H1 (cell line): Measurements from ENCODE around the gene TPSB2. TPM values are rescaled to one million over a fixed set of nuclear protein-coding genes. Genes with fewer than 3 reads are reported as not detected.

Experiments used
- CTCF ChIA-PET: fragments of 300-600 bp; sonication (Branson Sonifier 250); formaldehyde crosslinking; loops from one replicate; lab custom pipeline; 2021; ENCODE audit not compliant: partially characterized antibody; lab: Charles Lee
- POLR2A ChIA-PET: fragments of 300-600 bp; sonication (Branson Sonifier 250); formaldehyde crosslinking; loops from one replicate; lab custom pipeline; 2021; ENCODE audit warnings: inconsistent platforms; ENCODE audit not compliant: partially characterized antibody; lab: Charles Lee
- DNase-seq, 2 experiments: peaks; one replicate each; pipeline versions ENCODE4 v3.0.0 to v3.0.0-alpha.2; 2010 to 2022; ENCODE audit warnings: low spot score in 2 of 2, low read depth in 1 of 2, mixed read lengths in 1 of 2
- FAIRE-seq: peaks from 2 replicates; lab custom pipeline; 2011; peaks lifted over from hg19 to GRCh38; lab: Jason Lieb, UNC
- H2AFZ ChIP-seq: 2 replicates; pipeline ENCODE4 v1.8.1; 2012; ENCODE audit warnings: low read length, inconsistent platforms
- H2AK5ac ChIP-seq: 2 replicates; pipeline ENCODE4 v1.6.1; 2013; ENCODE audit warnings: low read depth, low read length
- H2BK120ac ChIP-seq: replicated peaks from 2 replicates; pipeline ENCODE3; 2013; ENCODE audit warnings: low read depth, low read length, inconsistent platforms
- H2BK12ac ChIP-seq: 2 replicates; pipeline ENCODE4 v1.6.1; 2013; ENCODE audit warnings: low read depth, low read length
- H2BK15ac ChIP-seq: 2 replicates; pipeline ENCODE4 v1.6.1; 2013; ENCODE audit warnings: low read length
- H2BK20ac ChIP-seq: 2 replicates; pipeline ENCODE4 v1.6.1; 2013; ENCODE audit warnings: low read length
- H2BK5ac ChIP-seq: 2 replicates; pipeline ENCODE4 v1.6.1; 2013; ENCODE audit warnings: low read depth, low read length
- H3K14ac ChIP-seq: 2 replicates; pipeline ENCODE4 v1.6.1; 2013; ENCODE audit warnings: inconsistent platforms; ENCODE audit not compliant: insufficient read length
- H3K18ac ChIP-seq: 2 replicates; pipeline ENCODE4 v1.6.1; 2013; ENCODE audit warnings: low read length; ENCODE audit errors: extremely low read depth
- H3K23ac ChIP-seq: 2 replicates; pipeline ENCODE4 v1.6.1; 2013; ENCODE audit warnings: inconsistent platforms; ENCODE audit not compliant: insufficient read length
- H3K23me2 ChIP-seq: 2 replicates; pipeline ENCODE4 v1.6.1; 2013; ENCODE audit warnings: low read depth, low read length
- H3K27ac ChIP-seq: 2 replicates; pipeline ENCODE4 v1.6.1; 2011; ENCODE audit warnings: low read depth, low read length, inconsistent platforms
- H3K27me3 ChIP-seq, 4 experiments: replicated peaks in 1 of 4; 1 replicate in 1 of 4; 2 replicates in 3 of 4; pipeline versions ENCODE4 v1.6.1 to v1.8.1; 2011 to 2013; ENCODE audit warnings: low read length in 3 of 4, mild to moderate bottlenecking in 3 of 4, inconsistent platforms in 2 of 4, mixed read lengths in 2 of 4, moderate library complexity in 1 of 4; ENCODE audit not compliant: control insufficient read depth in 3 of 4, insufficient read depth in 3 of 4; ENCODE audit errors: extremely low read depth in 1 of 4
- H3K36me3 ChIP-seq, 4 experiments: 2 replicates each; pipeline versions ENCODE4 v1.6.1 to v1.8.1; 2011 to 2013; ENCODE audit warnings: mild to moderate bottlenecking in 4 of 4, low read length in 3 of 4, moderate library complexity in 2 of 4, control low read depth in 1 of 4, inconsistent platforms in 1 of 4; ENCODE audit not compliant: insufficient read depth in 4 of 4, control insufficient read depth in 2 of 4
- H3K4ac ChIP-seq: replicated peaks from 2 replicates; pipeline ENCODE3; 2013; ENCODE audit warnings: low read length, low read depth, mixed read lengths, inconsistent platforms; ENCODE audit not compliant: insufficient read length
- H3K4me1 ChIP-seq, 4 experiments: replicated peaks in 1 of 4; 1 replicate in 1 of 4; 2 replicates in 3 of 4; pipeline versions ENCODE4 v1.6.1 to v1.8.1; 2011 to 2013; ENCODE audit warnings: low read length in 3 of 4, inconsistent platforms in 2 of 4, mixed read lengths in 1 of 4; ENCODE audit not compliant: insufficient read depth in 4 of 4, control insufficient read depth in 3 of 4
- H3K4me2 ChIP-seq, 2 experiments: 2 replicates each; pipeline versions ENCODE4 v1.6.1 to v1.8.1; 2011 to 2013; ENCODE audit warnings: low read depth in 2 of 2, low read length in 2 of 2, control low read depth in 1 of 2, inconsistent platforms in 1 of 2, mild to moderate bottlenecking in 1 of 2; ENCODE audit not compliant: insufficient read depth in 1 of 2
- H3K4me3 ChIP-seq, 4 experiments: fragments of 200-600, 300-600 bp in 1 of 4; sonication (generic), shearing (Covaris generic), sonication (Bioruptor Twin) in 1 of 4; 2 replicates each; pipeline versions ENCODE4 v1.5.1 to v1.8.1; 2011 to 2016; ENCODE audit warnings: low read length in 4 of 4, low read depth in 3 of 4, control low read depth in 2 of 4, inconsistent platforms in 2 of 4, mild to moderate bottlenecking in 2 of 4, mixed read lengths in 1 of 4, moderate library complexity in 1 of 4; ENCODE audit not compliant: insufficient read depth in 2 of 4; ENCODE audit errors: extremely low read depth in 1 of 4
- H3K56ac ChIP-seq: replicated peaks from 2 replicates; pipeline ENCODE3; 2013; ENCODE audit warnings: low read depth, mild to moderate bottlenecking, mixed read lengths, low read length, inconsistent platforms; ENCODE audit not compliant: insufficient read length
- H3K79me1 ChIP-seq: 2 replicates; pipeline ENCODE4 v1.6.1; 2013; ENCODE audit warnings: low read depth, low read length, control low read depth
- H3K79me2 ChIP-seq, 2 experiments: 2 replicates each; pipeline versions ENCODE4 v1.6.1 to v1.8.1; 2012 to 2013; ENCODE audit warnings: low read length in 2 of 2, mild to moderate bottlenecking in 2 of 2, inconsistent platforms in 1 of 2; ENCODE audit not compliant: insufficient read depth in 2 of 2, control insufficient read depth in 1 of 2
- H3K9ac ChIP-seq, 4 experiments: replicated peaks in 1 of 4; 1 replicate in 1 of 4; 2 replicates in 3 of 4; pipeline versions ENCODE4 v1.6.1 to v1.8.1; 2011 to 2013; ENCODE audit warnings: low read depth in 3 of 4, low read length in 3 of 4, control low read depth in 2 of 4, mild to moderate bottlenecking in 2 of 4, moderate library complexity in 2 of 4, inconsistent platforms in 1 of 4; ENCODE audit errors: extremely low read depth in 1 of 4
- H3K9me3 ChIP-seq, 2 experiments: 2 replicates each; pipeline versions ENCODE4 v1.6.1 to v1.8.1; 2012 to 2013; ENCODE audit warnings: mild to moderate bottlenecking in 2 of 2, moderate library complexity in 2 of 2, control low read depth in 1 of 2, inconsistent platforms in 1 of 2, low read depth in 1 of 2, low read length in 1 of 2, mixed read lengths in 1 of 2; ENCODE audit not compliant: insufficient read depth in 2 of 2
- H4K20me1 ChIP-seq, 2 experiments: replicated peaks in 1 of 2; 2 replicates each; pipeline versions ENCODE3 to v1.8.1; 2011 to 2013; ENCODE audit warnings: inconsistent platforms in 2 of 2, low read length in 2 of 2, mild to moderate bottlenecking in 1 of 2; ENCODE audit not compliant: insufficient read depth in 2 of 2, control insufficient read depth in 1 of 2
- H4K5ac ChIP-seq: 2 replicates; pipeline ENCODE4 v1.6.1; 2013; ENCODE audit warnings: low read length, low read depth, mixed read lengths, inconsistent platforms; ENCODE audit not compliant: insufficient read length
- H4K8ac ChIP-seq: 2 replicates; pipeline ENCODE4 v1.8.0; 2013; ENCODE audit warnings: mild to moderate bottlenecking, moderate library complexity, low read length, inconsistent platforms; ENCODE audit not compliant: insufficient read depth; ENCODE audit errors: extremely low read depth
- H4K91ac ChIP-seq: replicated peaks from 2 replicates; pipeline ENCODE3; 2013; ENCODE audit warnings: low read length, mixed read lengths, inconsistent platforms; ENCODE audit not compliant: insufficient read length
- EGR1 ChIP-seq: IDR thresholded peaks from 2 replicates; pipeline ENCODE4 v1.6.1; 2011; ENCODE audit warnings: low read depth, low read length, borderline replicate concordance
- KDM4A ChIP-seq: IDR thresholded peaks from one replicate; pipeline ENCODE4 v1.7.1; 2012; ENCODE audit warnings: low read depth, mild to moderate bottlenecking, moderate library complexity, low read length, inconsistent platforms; ENCODE audit not compliant: severe bottlenecking
- POLR2A ChIP-seq, 2 experiments: IDR thresholded peaks; 1 replicate in 1 of 2; 2 replicates in 1 of 2; pipeline ENCODE4 v1.6.1; 2011; ENCODE audit warnings: low read depth in 2 of 2, low read length in 2 of 2, mild to moderate bottlenecking in 2 of 2; ENCODE audit errors: control extremely low read depth in 1 of 2
- RNF2 ChIP-seq: fragments of 200-900, 300-1000 bp; sonication (generic); IDR thresholded peaks from 2 replicates; pipeline ENCODE4 v1.7.1; 2016; ENCODE audit warnings: borderline replicate concordance, low read depth, mild to moderate bottlenecking, antibody characterized with exemption, low read length; ENCODE audit not compliant: poor library complexity, severe bottlenecking; ENCODE audit errors: missing control alignments
- SIX5 ChIP-seq: IDR thresholded peaks from 2 replicates; pipeline ENCODE4 v1.6.1; 2011; ENCODE audit warnings: mild to moderate bottlenecking, low read depth, low read length
- SP1 ChIP-seq: IDR thresholded peaks from 2 replicates; pipeline ENCODE4 v1.6.1; 2011; ENCODE audit warnings: low read depth, low read length
- WGBS, 2 experiments: shearing (Covaris generic) in 1 of 2; methylation state at CpG; one replicate each; pipeline versions ENCODE4 v1.1.6 to v1.1.7; 2013 to 2015; ENCODE audit warnings: low lambda C conversion rate in 2 of 2, mixed read lengths in 2 of 2, inconsistent platforms in 1 of 2, low coverage in 1 of 2, missing lambda C conversion rate in 1 of 2; ENCODE audit not compliant: insufficient replicate concordance in 2 of 2, insufficient coverage in 1 of 2, insufficient read length in 1 of 2; ENCODE audit errors: extremely low coverage in 1 of 2, missing lambda C conversion rate in 1 of 2; 5-methylcytosine and 5-hydroxymethylcytosine counted together
- polyA plus RNA-seq, 7 experiments: library from polyadenylated mRNA; depleted of rRNA in 3 of 7; stranded (reverse) in 5 of 7; unstranded in 2 of 7; fragments of >200 nt in 5 of 7; fragments of 200-250 nt in 2 of 7; gene quantifications; 1 replicate in 5 of 7; 2 replicates in 1 of 7; 4 replicates in 1 of 7; pipeline versions ENCODE4 v1.2.1 to v1.2.3, GENCODE V29; 2011 to 2013; ENCODE audit warnings: missing spikeins in 2 of 7, mixed read lengths in 2 of 7
- total RNA-seq: library from RNA; stranded (reverse); fragmentation: NEBNext Ultra II Directional; extraction: Animal tissue kit (Norgen Biotek cat#: 25700); gene quantifications from 2 replicates; pipeline ENCODE4 v1.2.1, GENCODE V29; 2021

TPSB2 gene
- total and polyA plus RNA-seq, 2 of the 8 experiments (the other 6 are each of a cell fraction or from before 2014, with no cell fraction given) = 0.08 TPM; not detected in 1

- no peak overlapping the region for H2BK5ac ChIP-seq
- no peak overlapping the region for H2BK20ac ChIP-seq
- H3K14ac ChIP-seq = no peak overlapping the region
- no peak overlapping the region for H4K8ac ChIP-seq
- CTCF ChIA-PET = interaction anchor here (0.9 to 1.8 kb wide), 4 partner anchors 9 to 102 kb away, joined by 4 to 10 read pairs (median 5); no protein-coding TSS in a partner anchor
- no peak overlapping the region for H4K91ac ChIP-seq
- FAIRE-seq (no peak), DNase-seq (no peak)
- no peak overlapping the region for H3K4ac ChIP-seq
- no peak overlapping the region for H3K23ac ChIP-seq
- H3K27me3 ChIP-seq = no peaks in the 10 kb centered on the region
- no peak overlapping the region for H3K56ac ChIP-seq
- no peaks in the 10 kb centered on the region; the same call in 1 of the 2 replicates for H3K79me1 ChIP-seq
- peaks cover 0 to 35% (median 3%) of the 10 kb centered on the region in 4 experiments; a peak in 5 of 8 replicates for H3K36me3 ChIP-seq
- H3K23me2 ChIP-seq = no peaks in the 10 kb centered on the region
- no peaks in the 10 kb centered on the region for H3K79me2 ChIP-seq
- no peak overlapping the region for H3K4me2 ChIP-seq
- H3K4me3 ChIP-seq = no peak overlapping the region
- no peak overlapping the region for H3K9ac ChIP-seq
- WGBS, 2 experiments = 100% methylated on average over 7 of the region's 21 CpGs; no CpG with 5 or more reads in 1 of the 2 experiments
- H3K9me3 ChIP-seq = no peaks in the 10 kb centered on the region
- no peak overlapping the region for H2BK12ac ChIP-seq
- POLR2A ChIA-PET = no interaction called here
- no peak overlapping the region for H3K27ac ChIP-seq
- H3K4me1 ChIP-seq = no peaks in the 10 kb centered on the region
- no peak overlapping the region for H2AK5ac ChIP-seq
- no peak overlapping the region for H2BK120ac ChIP-seq
- H3K18ac ChIP-seq = no peak overlapping the region
- no peak overlapping the region for H2AFZ ChIP-seq
- no peak overlapping the region for H4K5ac ChIP-seq
- peaks cover 2 to 17% of the 10 kb centered on the region in 2 experiments for H4K20me1 ChIP-seq
- no peak overlapping the region for H2BK15ac ChIP-seq
- no peak for TF ChIP-seq SIX5
- TF ChIP-seq KDM4A = no peak
- no peak for TF ChIP-seq RNF2
- TF ChIP-seq EGR1 = no peak
- no peak for TF ChIP-seq POLR2A (IDR thresholded peaks at IDR 0.05; ENCODE audit: control extremely low read depth in 1 of 2, low read depth in 2 of 2, low read length in 2 of 2)
- TF ChIP-seq SP1 = no peak
Observed at GRCh38 chr16:1204933-1205332, 25.1 kb downstream of the TPSB2 start.
